HS-27A (cell line): Measurements from ENCODE around the gene FARP1.
"Not testable (repeated sequence)": the region's sequence is repeated elsewhere in the genome, so short reads cannot be mapped to it uniquely, and the experiment has no call there.

ENCODE experiments used
- DNase-seq: peaks from one replicate; pipeline ENCODE4 v3.0.0-alpha.2; 2012; ENCODE audit warnings: low read depth, missing footprints

FARP1 gene

GRCh38 chr13:98363326-98363725 lies 220.4 kb downstream of the FARP1 start:
- DNase-seq = no peak

DNA sequence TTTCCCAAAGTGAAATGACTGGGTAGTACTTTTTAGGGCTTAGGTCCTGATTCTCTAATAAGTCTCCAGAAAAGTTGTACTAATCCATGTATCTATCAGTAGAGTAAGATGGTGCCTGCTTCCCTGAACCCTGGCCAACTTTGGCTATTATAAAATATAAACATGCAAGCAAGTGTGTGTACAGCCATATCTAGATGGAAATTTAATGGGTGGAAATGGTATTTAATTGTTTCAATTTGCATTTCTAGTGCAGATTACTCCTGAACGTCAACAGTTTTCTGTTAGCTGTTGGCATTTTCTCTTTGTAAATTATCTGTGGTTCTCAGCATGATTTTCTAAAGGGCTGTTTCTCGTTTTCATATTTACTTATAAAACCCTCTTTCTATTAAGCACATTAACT lies 221.3 kb downstream of the FARP1 start:
- DNase-seq = no peak

DNA sequence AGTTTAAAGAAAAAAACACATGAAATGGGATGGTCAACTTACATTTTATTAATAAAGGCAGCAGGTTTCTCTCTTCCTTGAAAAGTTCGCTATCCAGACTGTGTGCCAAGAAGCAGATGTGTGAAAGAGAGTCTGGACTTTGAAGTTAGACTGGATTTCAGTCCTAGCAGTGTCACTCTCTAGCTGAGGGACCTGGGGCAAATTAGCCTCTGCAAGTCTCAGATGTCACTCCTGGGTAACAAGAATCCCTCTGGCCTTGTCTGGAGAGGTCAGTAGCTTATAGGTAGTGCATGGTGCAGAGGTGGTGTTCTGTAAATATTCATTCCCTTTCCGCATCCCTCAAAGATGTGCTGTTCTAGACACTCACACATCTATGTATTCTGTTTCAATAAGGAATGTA lies 221.8 kb downstream of the FARP1 start:
- DNase-seq = no peak

GRCh38 chr13:98365302-98365701 lies 222.4 kb downstream of the FARP1 start:
- no peak for DNase-seq

DNA sequence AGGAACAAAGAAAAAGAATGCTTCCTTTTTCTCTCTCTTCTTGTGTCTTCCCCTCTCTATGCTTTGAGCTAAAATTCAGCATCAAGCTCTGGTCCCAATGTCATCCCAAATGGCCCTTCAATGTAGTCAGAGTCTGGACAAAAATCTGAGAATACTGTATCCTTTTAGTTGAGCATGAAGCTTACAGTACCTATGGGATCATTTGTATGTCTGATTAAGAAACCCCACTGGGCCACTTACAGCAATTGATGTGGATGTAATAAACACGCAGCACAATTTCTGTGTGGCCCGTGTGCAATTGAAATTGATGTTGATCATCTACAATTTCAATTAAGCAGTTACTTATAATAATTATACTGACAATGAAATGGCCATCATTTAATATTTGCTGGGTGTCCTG lies 223.1 kb downstream of the FARP1 start:
- DNase-seq = no peak

DNA sequence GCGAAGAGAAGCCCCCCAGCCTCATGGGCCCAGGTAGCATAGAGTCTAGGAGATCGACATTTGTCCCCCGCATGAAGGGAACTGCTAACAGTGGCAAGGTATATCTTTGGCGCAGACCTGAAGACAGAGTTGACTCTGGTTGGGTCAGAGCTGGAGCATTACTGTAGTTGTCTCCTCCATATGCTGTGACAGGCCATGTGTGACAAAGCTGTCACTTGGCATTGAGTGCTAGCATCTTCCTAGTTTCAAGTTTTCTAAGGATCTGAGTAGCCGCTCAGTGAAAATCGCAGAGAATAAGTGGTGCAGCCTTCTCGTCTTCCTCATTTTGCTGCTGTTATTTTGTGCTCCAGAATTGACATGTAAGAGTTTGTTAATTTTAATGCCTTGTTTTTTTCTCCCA lies 223.5 kb downstream of the FARP1 start:
- DNase-seq = no peak

GRCh38 chr13:98366959-98367358 lies 224.1 kb downstream of the FARP1 start:
- no peak for DNase-seq

DNA sequence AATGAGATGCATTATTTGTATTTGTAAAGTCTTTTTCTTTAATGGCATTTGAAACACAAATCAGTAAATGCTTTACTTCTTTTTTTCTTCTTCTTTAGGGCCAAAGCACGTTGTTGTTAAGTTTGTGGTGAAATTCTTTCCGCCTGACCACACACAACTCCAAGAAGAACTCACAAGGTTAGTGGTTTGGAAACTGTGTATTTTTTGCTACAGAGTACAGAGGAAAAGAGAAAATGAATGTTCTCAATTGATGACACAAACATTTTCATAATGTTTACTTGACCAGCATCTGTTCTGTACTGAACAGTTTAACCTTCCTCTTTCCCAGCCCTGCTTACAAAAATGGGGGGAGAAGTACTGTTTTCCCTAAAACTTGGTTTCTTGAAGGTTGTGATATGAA lies 225.1 kb downstream of the FARP1 start:
- no peak for DNase-seq

DNA sequence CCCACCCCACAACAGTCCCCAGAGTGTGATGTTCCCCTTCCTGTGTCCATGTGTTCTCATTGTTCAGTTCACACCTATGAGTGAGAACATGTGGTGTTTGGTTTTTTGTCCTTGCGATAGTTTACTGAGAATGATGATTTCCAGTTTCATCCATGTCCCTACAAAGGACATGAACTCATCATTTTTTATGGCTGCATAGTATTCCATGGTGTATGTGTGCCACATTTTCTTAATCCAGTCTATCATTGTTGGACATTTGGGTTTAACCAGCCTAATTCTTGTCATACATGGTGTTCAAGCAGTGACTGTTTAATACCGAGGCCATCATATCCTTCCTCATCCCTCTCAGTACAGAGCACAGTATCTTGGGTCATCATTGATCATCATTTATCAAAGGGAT lies 226.6 kb downstream of the FARP1 start:
- DNase-seq = not testable (repeated sequence)

DNA sequence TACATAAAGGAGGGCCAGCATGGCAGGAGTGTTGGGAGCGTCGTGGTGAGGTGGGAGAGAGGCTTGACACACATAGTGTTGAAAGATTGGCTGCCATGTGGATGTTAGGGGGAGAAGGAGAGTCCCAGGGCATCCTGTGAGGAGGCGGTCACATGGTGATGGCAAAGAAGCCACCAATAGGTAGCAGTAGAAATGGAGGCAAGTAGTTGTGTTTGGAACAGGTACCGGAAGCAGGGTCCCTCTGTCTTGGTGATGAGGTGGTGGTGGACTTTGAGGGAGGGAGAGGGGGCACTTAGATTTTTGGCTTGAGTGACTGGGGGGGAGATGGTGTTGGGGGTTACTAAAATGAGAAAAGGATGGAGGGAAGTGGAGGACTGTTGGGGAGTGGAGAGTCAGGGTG lies 227.4 kb downstream of the FARP1 start:
- no peak for DNase-seq

DNA sequence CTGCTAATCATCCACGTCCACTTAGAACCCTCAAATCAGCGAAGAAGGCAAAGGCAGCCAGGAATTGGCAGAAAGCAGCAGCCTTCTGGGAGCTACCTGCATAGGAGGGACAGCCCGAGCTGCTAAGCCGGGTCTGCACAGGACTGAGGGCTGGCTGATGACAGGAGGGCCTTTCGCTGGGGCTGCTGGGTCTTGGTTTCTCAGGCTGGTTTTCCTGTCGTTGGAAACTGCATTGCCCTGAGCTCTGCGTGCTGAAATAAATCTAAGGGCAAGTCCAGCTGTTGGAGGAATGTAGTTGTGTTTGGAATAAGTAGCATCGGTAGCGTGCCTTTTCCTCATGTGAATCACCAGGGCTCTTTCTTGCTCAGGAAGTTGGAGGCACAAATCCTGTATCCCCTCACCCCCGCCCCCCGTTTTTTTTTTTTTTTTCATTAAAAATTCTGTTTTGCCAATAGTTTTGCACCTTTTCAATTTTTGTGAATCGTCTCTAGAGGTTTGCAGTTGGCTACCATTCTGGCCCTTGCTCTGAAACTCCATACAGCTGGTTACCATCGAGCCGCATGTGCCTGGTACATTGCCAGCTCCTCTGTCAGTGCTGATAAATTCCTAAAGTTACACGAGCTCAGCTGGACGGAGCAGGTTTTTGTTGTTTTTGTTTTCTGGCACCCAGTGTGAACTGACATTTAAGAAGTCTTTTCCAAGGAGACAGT lies 228.1 kb downstream of the FARP1 start:
- no peak for DNase-seq

GRCh38 chr13:98371516-98372023 lies 228.7 kb downstream of the FARP1 start:
- DNase-seq = no peak

DNA sequence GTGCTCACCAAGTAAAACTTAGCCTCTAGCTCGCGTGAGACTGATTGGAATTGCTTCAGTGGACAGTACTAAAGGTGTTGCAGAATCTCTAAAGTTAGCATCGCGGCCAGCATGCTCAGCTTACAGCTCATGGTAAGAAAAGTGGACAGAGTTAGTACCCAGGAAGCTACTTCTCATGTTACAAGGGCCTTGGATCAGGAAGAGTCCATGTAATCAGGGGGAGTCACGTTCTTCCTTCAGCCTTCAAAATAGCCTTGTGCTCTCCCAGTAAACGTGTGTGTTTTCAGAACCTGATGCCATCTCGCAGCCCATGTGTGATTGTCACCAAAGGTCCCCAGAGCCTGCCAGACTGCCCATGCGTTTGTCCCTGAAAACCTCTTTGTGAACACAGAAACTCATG lies 230.0 kb downstream of the FARP1 start:
- DNase-seq = no peak

DNA sequence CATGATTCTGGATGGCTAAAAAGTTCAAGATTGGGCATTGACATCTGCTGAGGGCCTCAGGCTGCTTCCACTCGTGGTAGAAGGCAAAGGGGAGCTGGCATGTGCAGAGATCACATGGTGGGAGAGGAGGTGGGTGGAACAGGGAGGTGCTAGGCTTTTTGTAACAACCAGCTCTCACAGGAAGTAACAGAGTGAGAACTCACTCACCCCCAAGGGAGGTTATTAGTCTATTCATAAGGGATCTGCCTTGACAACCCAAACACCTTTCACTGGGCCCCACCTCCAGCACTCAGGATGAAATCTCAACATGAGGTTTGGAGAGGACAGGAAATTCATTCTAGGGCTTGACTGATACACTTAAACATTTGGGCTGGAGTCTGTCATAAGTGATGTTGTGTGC lies 231.9 kb downstream of the FARP1 start:
- no peak for DNase-seq

DNA sequence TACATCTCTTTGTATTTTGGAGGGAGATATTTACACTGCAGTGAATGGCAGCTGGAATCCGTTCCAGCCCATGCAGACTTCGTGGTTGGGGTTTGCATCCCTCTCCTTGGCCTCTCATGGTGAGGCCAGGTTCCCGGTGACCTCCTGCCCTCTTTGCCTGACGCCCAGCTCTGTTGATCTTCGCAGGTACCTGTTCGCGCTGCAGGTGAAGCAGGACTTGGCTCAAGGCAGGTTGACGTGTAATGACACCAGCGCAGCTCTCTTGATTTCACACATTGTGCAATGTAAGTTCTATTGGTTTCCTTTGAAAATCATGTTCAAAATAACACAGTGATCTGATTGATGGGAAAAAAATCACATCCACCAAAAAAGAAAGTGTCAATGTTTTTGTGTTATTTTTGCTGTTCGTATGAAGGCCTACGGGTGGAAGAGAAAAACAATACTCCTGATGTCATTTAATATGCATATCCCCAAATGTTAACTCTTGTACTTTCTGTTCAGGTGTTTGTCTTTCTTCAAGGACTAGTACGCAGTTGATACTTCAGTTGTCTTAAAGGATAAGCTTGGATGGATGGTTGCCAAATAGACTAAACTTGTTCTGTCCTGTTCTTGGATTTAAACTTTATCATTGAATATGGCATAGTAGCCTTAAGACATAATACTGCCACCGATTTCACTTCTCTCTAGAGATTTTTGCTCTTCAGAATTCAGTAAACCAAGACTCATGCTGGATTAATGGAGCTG lies 234.9 kb downstream of the FARP1 start:
- no peak for DNase-seq

GRCh38 chr13:98384739-98385138 lies 241.8 kb downstream of the FARP1 start:
- no peak for DNase-seq

- no peak for DNase-seq
Observed at GRCh38 chr13:98385606-98386005, 242.7 kb downstream of the FARP1 start.

- DNase-seq = no peak
Observed at GRCh38 chr13:98386637-98387036, 243.7 kb downstream of the FARP1 start.

DNA sequence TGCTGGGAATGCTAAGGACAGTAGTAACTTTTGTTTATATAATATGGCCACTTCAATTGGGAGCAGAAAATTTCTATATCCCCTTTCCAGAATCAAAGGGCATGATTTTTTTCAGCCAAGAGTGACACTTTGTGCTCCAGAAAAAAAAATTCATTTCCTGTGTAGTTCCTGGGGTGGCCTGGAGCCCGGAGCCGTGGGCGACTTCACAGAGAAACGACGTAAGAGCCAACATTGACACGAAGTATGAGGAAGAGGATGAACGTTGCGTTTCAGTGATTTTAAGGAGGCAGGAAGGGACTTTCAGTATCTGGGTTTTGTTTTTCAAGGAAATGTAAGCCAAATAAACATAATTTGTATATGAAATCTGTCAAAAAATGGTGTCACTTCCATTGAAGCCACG lies 246.4 kb downstream of the FARP1 start:
- DNase-seq = no peak

- DNase-seq = no peak
Observed at GRCh38 chr13:98390086-98390715, 247.3 kb downstream of the FARP1 start.

- no peak for DNase-seq
Observed at GRCh38 chr13:98393873-98394272, 251.0 kb downstream of the FARP1 start.

- no peak for DNase-seq
Observed at GRCh38 chr13:98394820-98395510, 252.1 kb downstream of the FARP1 start.
